GM21528 (cell line): ENCODE data around the gene TM4SF1.

Experiments
- ATAC-seq: cut with Tn5 transposase; IDR thresholded peaks from one replicate; pipeline ENCODE4 v1.9.1; 2021; ENCODE audit warnings: mild to moderate bottlenecking, moderate library complexity; ENCODE audit not compliant: unreplicated experiment, low FRiP score

TM4SF1 gene

DNA sequence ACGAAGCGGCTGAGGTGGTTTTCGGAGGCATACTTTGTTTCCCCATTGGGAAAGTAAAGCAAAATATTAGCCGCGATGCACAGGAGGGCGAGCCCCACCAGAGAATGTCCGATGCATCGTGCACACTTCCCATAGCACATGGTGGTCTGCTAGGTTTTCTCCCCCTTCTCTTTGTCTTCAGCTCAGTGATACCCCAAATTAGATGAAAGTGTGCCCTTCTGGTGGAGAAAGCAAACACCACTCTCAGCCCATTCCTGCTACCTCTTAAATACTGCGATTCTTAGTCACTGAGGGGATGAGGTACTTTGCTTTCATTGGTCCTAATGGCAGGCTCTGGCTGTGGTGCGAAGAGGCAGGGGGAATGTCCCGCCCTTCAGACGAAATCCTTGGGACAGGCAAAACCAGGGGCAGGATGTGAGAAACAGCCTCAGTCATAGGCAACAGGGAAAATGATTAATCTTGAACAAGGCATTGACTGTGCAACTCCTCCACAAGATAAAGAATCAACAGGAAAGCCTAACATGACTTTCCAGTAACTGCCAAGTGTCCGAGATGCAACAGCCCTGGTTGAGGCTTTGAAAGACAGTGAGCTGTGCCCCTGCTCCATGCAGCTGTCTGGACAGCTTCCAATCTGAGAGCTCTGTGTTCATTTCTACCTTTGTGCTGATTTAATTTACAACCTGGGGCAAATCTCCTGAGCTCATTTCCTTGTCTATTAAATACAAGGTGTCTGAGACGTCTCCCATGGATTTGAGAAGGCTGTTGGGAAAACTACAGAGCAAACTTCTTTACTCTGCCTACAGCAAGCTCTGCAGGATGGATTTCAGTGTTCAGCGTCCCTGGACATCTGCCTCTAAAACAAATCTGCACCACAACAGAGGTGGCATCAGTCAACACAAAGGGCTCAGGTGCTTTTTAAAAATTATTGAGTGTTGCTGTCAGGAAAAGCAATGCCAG is at the start of gene TM4SF1:
TM4SF1 (minus strand) TSS at position 242 of the 957 bp plus-strand sequence; CDS start at position 140, 102 bp downstream.
- no peak for ATAC-seq

GRCh38 chr3:149426325-149426724 is 48.9 kb upstream of the TM4SF1 start:
- ATAC-seq = no peak

DNA sequence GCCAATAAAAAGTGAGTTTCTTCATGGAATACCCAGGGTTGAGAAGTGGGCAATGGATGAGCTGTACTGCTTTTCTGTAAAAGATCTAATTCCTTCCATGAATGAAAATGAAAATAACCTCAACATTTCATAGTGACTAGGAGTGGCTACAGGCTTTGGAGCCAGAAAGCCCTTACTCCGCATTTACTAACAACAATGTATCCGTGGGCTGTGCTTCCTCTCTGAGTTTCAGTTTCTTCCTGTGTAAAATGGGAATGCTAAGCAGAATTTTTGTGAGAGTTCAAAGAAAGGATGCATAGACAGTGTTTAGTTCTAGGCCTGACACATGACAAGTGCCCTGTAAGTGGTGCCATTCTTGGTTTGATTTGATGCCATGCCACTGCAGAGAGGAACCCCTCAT is 47.5 kb upstream of the TM4SF1 start:
- no peak for ATAC-seq

GRCh38 chr3:149421764-149422163 is 44.3 kb upstream of the TM4SF1 start:
- ATAC-seq = no peak

DNA sequence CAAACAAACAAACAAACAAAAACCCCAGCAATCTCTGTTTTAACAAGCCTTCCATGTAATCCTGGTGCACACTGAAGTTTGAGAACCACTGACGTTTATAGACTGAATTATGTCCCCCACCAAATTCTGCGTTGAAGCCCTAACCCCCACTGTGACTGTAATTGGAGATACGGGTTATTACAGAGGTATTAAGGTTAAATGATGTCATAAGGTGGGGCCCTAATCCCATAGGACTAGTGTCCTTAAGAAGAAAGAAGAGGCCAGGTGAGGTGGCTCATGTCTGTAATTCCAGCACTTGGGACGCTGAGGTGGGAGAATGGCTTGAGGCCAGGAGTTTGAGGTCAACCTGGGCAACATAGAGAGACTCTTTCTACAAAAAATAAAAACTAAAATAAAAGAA is 42.4 kb upstream of the TM4SF1 start:
- ATAC-seq = no peak

GRCh38 chr3:149417727-149418126 is 40.3 kb upstream of the TM4SF1 start:
- ATAC-seq = no peak

DNA sequence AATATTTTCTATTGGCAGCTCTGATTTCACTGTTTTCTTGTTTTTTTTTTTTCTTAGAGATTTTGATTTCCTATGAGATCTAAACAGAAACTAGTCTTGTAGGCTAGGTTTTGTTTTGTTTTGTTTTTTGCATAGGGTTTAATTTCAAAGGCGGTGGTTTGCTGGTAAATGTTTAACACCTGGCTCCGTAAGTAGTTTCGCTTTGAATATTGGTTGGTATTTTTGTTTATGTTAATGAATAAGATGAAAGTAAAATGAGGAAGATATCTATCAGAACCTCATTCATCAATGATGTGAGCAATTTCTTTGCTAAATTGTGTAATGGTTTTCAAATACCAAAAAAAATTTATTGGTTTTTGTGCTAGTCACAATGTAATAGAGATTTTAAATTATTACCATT is 39.7 kb upstream of the TM4SF1 start:
- peak; percentile 88 for ATAC-seq

DNA sequence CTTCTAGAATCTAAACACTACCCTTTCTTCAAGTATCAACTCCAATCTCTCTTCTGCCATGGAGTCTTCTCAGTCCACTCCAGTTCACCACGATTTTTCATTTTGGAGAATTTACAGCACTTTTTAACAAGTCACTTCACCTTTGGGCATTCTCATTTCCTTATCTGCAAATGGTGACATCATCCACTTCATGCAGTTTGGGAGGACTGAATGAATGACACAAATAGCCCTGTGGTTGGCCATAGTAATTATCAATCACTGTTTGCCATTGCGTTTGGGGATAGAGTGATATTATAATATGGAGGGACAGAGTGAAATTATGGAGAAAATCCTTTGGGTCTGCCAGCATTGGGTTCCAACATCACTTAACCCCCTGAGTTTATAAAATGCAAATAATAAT is 38.0 kb upstream of the TM4SF1 start:
- ATAC-seq = no peak

DNA sequence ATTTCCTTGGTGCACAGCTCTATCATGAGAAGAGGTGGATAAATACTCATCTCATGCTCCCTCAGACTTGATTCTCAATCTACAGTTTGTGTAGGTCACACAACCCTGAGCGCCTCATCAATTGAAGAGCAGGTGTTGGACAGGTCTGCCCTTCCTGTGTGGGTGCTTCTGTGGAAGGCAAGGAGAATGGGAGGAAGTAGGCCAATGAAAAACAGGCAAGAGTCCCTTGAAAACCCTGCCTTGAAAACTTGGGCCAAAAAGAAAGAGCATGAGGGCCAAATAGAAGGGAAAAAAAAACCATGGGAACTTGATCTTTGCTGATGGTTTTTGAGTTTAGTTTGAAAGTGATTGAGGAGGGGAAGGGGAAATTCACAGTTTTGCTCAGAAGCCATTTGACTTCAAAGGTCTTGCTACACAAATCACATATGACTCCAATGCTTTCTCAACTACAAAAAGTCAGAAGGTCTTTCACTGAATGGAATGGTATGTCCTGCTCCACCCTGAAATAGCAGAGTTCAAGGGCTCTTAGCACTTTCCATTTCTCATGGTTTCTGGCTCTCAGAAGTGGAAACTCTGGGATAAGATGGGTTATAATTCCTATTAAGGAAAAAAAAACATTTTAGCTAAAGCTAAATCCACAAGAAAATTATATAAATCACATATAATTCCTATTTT is 37.2 kb upstream of the TM4SF1 start:
- ATAC-seq = no peak

DNA sequence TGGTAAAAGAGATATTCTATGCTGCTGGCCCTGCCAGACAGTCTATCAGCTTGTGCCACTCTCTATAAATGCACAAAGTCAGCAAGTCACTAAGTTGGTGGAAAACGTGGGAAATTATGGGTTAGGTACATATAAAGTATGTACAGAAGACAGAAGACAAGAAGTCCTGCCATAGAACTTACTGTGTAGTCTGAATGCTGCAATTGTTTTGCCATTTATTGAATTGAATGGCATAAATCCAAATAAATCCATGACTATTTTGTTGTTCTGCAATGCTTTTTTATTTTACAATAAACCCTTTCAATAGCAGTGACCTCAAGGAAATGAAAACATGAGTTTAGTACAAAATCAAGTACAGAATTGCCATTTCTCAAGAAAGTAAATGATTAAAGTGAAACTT is 34.1 kb upstream of the TM4SF1 start:
- no peak for ATAC-seq

DNA sequence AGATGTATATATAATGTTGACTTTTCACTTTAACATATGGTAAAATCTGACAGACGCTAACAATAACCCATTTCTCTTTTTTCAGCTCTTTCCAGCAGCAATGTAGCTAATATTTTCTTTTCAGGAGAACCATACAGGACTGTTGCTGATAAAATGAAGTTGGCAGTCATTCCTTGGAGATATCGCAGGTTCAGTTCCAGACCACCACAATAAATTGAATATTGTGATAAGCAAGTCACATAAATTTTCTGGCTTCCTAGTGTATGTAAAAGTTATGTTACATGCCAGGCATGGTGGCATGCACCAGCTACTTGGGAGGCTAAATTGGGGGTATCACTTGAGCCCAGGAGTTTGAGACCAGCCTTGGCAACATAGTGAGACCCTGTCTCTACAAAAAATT is 31.9 kb upstream of the TM4SF1 start:
- no peak for ATAC-seq

GRCh38 chr3:149407898-149408297 is 30.4 kb upstream of the TM4SF1 start:
- ATAC-seq = no peak

GRCh38 chr3:149406244-149406752 is 28.8 kb upstream of the TM4SF1 start:
- no peak for ATAC-seq

DNA sequence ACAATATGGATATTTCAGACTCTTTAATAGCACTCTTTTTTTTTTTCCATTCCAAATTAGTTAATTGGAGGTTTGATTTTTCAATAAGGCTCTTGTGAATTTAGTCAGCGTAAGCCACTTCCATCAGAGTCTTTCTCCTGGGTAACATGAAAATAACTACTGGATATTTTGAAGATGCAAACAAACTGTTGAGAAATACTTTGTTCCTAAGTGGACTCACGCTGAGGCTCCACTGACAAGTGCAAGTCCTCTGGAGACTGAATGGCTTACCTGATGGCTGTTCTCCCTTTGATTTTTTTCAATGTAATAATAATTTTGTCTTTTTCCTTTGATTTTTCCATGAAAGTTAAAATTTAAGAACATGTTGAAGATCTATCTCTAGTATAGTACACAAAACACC is 26.0 kb upstream of the TM4SF1 start:
- no peak for ATAC-seq

- ATAC-seq = no peak
These were observed 25.0 kb upstream of the TM4SF1 start for GRCh38 chr3:149402481-149402880.

DNA sequence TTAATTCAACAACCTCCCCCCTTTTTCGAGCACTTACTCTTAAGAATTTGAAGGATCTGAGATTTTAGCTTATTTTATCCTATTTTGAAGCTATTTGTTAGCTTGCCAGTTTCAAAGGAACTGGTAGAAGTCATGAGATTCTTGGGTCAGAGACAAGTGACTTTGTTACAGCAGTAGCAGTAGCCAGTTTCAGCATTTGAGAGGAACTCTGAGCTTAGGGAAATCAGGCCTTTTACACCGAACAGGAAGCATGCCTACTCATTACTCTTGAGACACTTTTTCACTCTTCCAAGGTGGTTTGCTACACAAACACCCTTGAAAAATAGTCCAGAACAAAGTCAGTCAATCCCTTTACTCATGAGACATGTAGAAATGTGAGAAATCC is 24.5 kb upstream of the TM4SF1 start:
- ATAC-seq = no peak

DNA sequence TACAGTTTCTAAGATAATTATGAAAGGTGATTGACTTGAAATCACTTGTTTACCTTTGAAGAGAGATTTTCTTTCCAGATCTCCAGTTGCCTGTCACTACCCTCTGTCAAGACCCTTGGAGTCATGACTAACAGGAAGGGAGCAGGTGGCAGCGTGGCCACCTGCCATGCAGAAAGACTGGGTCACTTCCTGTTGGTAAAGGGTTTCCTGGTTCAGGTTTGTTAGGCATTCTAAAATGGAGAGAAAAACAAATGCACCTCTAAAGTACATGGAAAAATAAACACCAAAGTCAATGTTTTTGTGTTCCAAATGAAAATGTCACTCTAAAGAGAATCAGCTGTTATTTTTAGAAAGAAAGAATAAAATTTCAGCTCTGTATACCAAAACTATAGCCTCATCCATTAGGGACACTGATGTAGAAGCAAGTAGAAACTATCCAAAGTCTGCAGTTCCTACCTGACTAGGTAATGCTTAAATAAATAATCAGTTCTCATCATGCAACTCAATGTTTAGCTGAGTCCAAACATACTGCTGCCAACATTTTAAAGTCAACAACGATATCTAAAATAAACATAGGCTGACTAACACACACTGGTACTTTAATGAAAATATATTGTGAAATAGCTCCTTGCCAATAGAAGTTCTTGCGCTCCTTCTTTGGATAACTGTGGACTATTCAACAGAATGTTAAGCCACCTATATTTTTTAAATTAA is 23.9 kb upstream of the TM4SF1 start:
- no peak for ATAC-seq

- ATAC-seq = no peak
These were observed 23.2 kb upstream of the TM4SF1 start for GRCh38 chr3:149400645-149401044.

GRCh38 chr3:149398296-149398695 is 20.8 kb upstream of the TM4SF1 start:
- no peak for ATAC-seq

DNA sequence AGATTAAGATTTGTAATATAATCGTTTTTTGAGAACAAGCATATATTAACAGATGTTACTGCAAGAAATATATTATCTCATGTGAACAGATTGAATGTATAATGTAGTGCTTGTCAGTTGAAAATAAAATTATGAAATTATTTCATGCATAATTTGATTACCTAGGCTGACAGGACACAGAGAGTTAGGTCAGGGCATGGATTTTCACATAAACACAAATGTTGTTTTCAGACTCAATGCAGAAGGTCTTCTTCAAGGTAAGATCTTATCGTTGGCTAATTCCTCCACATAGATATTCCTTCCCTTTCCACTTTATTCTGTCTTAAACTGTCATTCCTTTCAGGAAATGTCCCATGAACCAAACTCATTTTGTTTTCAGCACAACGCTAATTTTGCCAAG is 20.1 kb upstream of the TM4SF1 start:
- no peak for ATAC-seq

GRCh38 chr3:149396476-149396875 is 19.0 kb upstream of the TM4SF1 start:
- ATAC-seq = no peak
